ENCODE results near the gene MARCHF6.

GRCh38 chr5:10339058-10339811 lies 14.3 kb upstream of the MARCHF6 start:
- no peak for TF ChIP-seq MAX (IDR thresholded peaks at IDR 0.05; ENCODE audit: low read depth)
- TF ChIP-seq, protein P1, sequence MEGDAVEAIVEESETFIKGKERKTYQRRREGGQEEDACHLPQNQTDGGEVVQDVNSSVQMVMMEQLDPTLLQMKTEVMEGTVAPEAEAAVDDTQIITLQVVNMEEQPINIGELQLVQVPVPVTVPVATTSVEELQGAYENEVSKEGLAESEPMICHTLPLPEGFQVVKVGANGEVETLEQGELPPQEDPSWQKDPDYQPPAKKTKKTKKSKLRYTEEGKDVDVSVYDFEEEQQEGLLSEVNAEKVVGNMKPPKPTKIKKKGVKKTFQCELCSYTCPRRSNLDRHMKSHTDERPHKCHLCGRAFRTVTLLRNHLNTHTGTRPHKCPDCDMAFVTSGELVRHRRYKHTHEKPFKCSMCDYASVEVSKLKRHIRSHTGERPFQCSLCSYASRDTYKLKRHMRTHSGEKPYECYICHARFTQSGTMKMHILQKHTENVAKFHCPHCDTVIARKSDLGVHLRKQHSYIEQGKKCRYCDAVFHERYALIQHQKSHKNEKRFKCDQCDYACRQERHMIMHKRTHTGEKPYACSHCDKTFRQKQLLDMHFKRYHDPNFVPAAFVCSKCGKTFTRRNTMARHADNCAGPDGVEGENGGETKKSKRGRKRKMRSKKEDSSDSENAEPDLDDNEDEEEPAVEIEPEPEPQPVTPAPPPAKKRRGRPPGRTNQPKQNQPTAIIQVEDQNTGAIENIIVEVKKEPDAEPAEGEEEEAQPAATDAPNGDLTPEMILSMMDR (IDR thresholded peaks at IDR 0.05), result no peak
- TF ChIP-seq, protein P2, sequence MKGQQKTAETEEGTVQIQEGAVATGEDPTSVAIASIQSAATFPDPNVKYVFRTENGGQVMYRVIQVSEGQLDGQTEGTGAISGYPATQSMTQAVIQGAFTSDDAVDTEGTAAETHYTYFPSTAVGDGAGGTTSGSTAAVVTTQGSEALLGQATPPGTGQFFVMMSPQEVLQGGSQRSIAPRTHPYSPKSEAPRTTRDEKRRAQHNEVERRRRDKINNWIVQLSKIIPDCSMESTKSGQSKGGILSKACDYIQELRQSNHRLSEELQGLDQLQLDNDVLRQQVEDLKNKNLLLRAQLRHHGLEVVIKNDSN (IDR thresholded peaks at IDR 0.05; ENCODE audit: borderline replicate concordance, low read depth), result no peak

Data from SK-N-SH (cell line).